K562 (cell line): ENCODE measurements around the gene DPAGT1. TPM values are rescaled to one million over a fixed set of nuclear protein-coding genes. Genes with fewer than 3 reads are reported as not detected.

Source experiments
- CC2D1A ChIP-seq: fragments of 450-650 bp; IDR thresholded peaks from 2 replicates; pipeline ENCODE4 v1.6.1; 2017; ENCODE audit warnings: mild to moderate bottlenecking
- CHD1 ChIP-seq: fragments of 200-600 bp; sonication (generic); IDR thresholded peaks from one replicate; pipeline ENCODE4 v1.6.1; 2012; ENCODE audit warnings: mild to moderate bottlenecking, moderate library complexity, low read length, inconsistent platforms
- ELF1 ChIP-seq: fragments of 200-800 bp; sonication (Bioruptor generic); IDR thresholded peaks from 2 replicates; pipeline ENCODE4 v1.6.1; 2016; ENCODE audit warnings: missing genetic modification characterization, missing compliant biosample characterization
- ERF ChIP-seq: fragments of 450-650 bp; formaldehyde crosslinking; IDR thresholded peaks from 2 replicates; pipeline ENCODE4 v1.4.0; 2020; ENCODE audit warnings: mild to moderate bottlenecking, mixed read lengths
- KDM5B ChIP-seq: fragments of 200-600 bp; sonication (generic); IDR thresholded peaks from 2 replicates; pipeline ENCODE4 v1.6.1; 2012; ENCODE audit warnings: low read depth, mild to moderate bottlenecking, moderate library complexity, low read length, control low read depth, inconsistent platforms; ENCODE audit not compliant: insufficient replicate concordance
- MYC ChIP-seq, 2 experiments: fragments of 250-450 bp in 1 of 2; sonication (Bioruptor Pico) in 1 of 2; IDR thresholded peaks; 2 replicates each; pipeline versions ENCODE4 v1.5.1 to v1.6.1; 2012 to 2021; ENCODE audit warnings: low read depth in 2 of 2, borderline replicate concordance in 1 of 2, improper control_type of control experiment in 1 of 2, low read length in 1 of 2, mild to moderate bottlenecking in 1 of 2, moderate library complexity in 1 of 2
- PRMT5 ChIP-seq: sonication (generic); formaldehyde crosslinking; IDR thresholded peaks from 2 replicates; pipeline ENCODE4 v1.5.0; 2020; ENCODE audit warnings: missing genetic modification reagents
- SETDB1 ChIP-seq: IDR thresholded peaks from one replicate; pipeline ENCODE4 v1.6.1; 2012; ENCODE audit warnings: low read length, control low read depth, inconsistent platforms
- SRSF1 ChIP-seq: fragments of 200-400 bp; formaldehyde crosslinking; IDR thresholded peaks from 2 replicates; pipeline ENCODE4 v1.6.1; 2017; ENCODE audit warnings: mild to moderate bottlenecking, low read depth, low read length, moderate library complexity
- SUPT5H ChIP-seq: fragments of 450-650 bp; IDR thresholded peaks from 2 replicates; pipeline ENCODE4 v1.6.1; 2016
- ZNF282 ChIP-seq: sonication (generic); formaldehyde crosslinking; IDR thresholded peaks from 2 replicates; pipeline ENCODE4 v1.8.1; 2023; ENCODE audit warnings: missing genetic modification reagents
- ZNF3 ChIP-seq: fragments of 250-450 bp; sonication (Bioruptor Pico); IDR thresholded peaks from 2 replicates; pipeline ENCODE4 v1.5.0; 2021; ENCODE audit warnings: mild to moderate bottlenecking, moderate library complexity
- polyA plus RNA-seq, 8 experiments: library from polyadenylated mRNA; depleted of rRNA in 4 of 8; stranded (reverse) in 5 of 8; unstranded in 3 of 8; fragments of >200 nt; fragmentation: Nextera tagmentation in 2 of 8; fragmentation: Illumina TruSeq in 1 of 8; extraction: Ambion mirVana in 2 of 8; extraction: Trizol in 1 of 8; gene quantifications; 2 replicates each; pipeline versions ENCODE4 v1.2.1 to v1.2.3, GENCODE V29; 2011 to 2014; ENCODE audit warnings: inconsistent platforms in 1 of 8, missing spikeins in 1 of 8
- total RNA-seq, 7 experiments: library from RNA; depleted of rRNA in 6 of 7; stranded (reverse); fragments of >200 nt in 6 of 7; fragmentation: Illumina TruSeq in 2 of 7; extraction: Trizol in 2 of 7; gene quantifications; 2 replicates each; pipeline versions ENCODE4 v1.2.1 to v1.2.3, GENCODE V29; 2011 to 2021; ENCODE audit warnings: low replicate concordance in 1 of 7
- TF ChIP-seq, protein P1 (sequence below): sonication (generic); formaldehyde crosslinking; IDR thresholded peaks from 2 replicates; pipeline ENCODE4 v1.8.0; 2022; ENCODE audit warnings: mild to moderate bottlenecking, missing genetic modification reagents
- TF ChIP-seq, protein P2 (sequence below): IDR thresholded peaks from 2 replicates; pipeline ENCODE4 v1.6.1; 2012; ENCODE audit warnings: low read depth, low read length, improper control_type of control experiment, borderline replicate concordance
- TF ChIP-seq, protein P3 (sequence below): fragments of 450-650 bp; formaldehyde crosslinking; conservative IDR thresholded peaks from 2 replicates; pipeline ENCODE4 v1.4.0; 2022; ENCODE audit warnings: mild to moderate bottlenecking, missing genetic modification characterization
- TF ChIP-seq, protein P4 (sequence below), 2 experiments: fragments of 450-650 bp; conservative IDR thresholded peaks; 2 replicates each; pipeline ENCODE4 v1.6.1; 2017; ENCODE audit warnings: mild to moderate bottlenecking in 2 of 2, moderate library complexity in 2 of 2
- TF ChIP-seq, protein P5 (sequence below): sonication (generic); formaldehyde crosslinking; IDR thresholded peaks from 2 replicates; pipeline ENCODE4 v1.8.0; 2022; ENCODE audit warnings: mild to moderate bottlenecking, missing genetic modification reagents
- TF ChIP-seq, protein P6 (sequence below): fragments of 200-800 bp; sonication (Bioruptor generic); IDR thresholded peaks from 2 replicates; pipeline ENCODE4 v1.6.1; 2017; ENCODE audit warnings: missing genetic modification characterization, missing compliant biosample characterization

The DPAGT1 gene
- total and polyA plus RNA-seq, 9 of the 15 experiments (the other 6 are each of a cell fraction or from before 2014, with no cell fraction given), result 29.9 to 135 (median 85.0) TPM

DNA sequence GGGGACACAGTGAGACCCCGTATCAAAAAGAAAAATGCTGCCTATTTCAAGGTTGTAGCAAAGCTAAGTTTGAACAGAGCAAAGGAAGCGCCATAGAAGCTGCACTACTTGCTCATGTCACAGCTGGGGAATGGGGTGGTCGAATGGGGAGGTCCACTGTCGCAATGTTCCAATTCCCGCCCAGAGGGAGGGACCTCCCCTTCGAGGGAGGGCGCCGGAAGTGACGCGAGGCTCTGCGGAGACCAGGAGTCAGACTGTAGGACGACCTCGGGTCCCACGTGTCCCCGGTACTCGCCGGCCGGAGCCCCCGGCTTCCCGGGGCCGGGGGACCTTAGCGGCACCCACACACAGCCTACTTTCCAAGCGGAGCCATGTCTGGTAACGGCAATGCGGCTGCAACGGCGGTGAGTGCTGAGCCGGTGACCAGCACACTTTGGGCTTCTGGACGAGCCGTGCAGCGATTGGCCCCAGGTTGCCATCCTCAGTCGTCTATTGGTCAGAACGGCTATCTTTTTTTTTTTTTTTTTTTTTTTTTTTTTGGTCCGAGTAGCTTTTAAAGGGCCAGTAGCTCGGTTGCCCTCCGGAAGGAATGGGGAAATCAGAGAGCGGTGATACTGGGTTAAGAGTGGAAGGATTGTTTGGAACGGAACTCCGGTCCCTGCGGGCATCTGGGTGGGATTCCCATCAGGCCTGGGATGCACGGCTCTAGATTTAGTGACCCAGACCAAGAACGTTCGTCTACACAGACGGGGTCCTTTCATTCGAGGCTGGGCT lies 16.8 kb downstream of the DPAGT1 start, which contains the start of gene HMBS (continued):
- TF ChIP-seq PRMT5 (CRISPR knock-in tag) (no peak), MYC (IDR thresholded peaks at IDR 0.05; ENCODE audit: low read depth, low read length) (peak; percentile 95), MYC (CRISPR knock-in tag; IDR thresholded peaks at IDR 0.05; ENCODE audit: borderline replicate concordance, low read depth) (peak; percentile 59), ERF (CRISPR knock-in tag) (peak; percentile 39; the same call in 1 of the 2 replicates), ZNF3 (CRISPR knock-in tag) (no peak), KDM5B (peak; percentile 71), SRSF1 (no peak), ELF1 (tag) (peak; percentile 56; the same call in 1 of the 2 replicates), ZNF282 (CRISPR knock-in tag) (no peak), CC2D1A (0 out of 2 replicates have a peak, but pooled peaks have one; percentile 4), SUPT5H (peak; percentile 92), CHD1 (peak; percentile 33), SETDB1 (no peak)
- TF ChIP-seq, protein P1, sequence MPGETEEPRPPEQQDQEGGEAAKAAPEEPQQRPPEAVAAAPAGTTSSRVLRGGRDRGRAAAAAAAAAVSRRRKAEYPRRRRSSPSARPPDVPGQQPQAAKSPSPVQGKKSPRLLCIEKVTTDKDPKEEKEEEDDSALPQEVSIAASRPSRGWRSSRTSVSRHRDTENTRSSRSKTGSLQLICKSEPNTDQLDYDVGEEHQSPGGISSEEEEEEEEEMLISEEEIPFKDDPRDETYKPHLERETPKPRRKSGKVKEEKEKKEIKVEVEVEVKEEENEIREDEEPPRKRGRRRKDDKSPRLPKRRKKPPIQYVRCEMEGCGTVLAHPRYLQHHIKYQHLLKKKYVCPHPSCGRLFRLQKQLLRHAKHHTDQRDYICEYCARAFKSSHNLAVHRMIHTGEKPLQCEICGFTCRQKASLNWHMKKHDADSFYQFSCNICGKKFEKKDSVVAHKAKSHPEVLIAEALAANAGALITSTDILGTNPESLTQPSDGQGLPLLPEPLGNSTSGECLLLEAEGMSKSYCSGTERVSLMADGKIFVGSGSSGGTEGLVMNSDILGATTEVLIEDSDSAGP (CRISPR knock-in tag), result peak; percentile 90
- TF ChIP-seq, protein P2, sequence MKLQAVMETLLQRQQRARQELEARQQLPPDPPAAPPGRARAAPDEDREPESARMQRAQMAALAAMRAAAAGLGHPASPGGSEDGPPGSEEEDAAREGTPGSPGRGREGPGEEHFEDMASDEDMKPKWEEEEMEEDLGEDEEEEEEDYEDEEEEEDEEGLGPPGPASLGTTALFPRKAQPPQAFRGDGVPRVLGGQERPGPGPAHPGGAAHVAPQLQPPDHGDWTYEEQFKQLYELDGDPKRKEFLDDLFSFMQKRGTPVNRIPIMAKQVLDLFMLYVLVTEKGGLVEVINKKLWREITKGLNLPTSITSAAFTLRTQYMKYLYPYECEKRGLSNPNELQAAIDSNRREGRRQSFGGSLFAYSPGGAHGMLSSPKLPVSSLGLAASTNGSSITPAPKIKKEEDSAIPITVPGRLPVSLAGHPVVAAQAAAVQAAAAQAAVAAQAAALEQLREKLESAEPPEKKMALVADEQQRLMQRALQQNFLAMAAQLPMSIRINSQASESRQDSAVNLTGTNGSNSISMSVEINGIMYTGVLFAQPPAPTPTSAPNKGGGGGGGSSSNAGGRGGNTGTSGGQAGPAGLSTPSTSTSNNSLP, result peak; percentile 45; the same call in 1 of the 2 replicates
- TF ChIP-seq, protein P3, sequence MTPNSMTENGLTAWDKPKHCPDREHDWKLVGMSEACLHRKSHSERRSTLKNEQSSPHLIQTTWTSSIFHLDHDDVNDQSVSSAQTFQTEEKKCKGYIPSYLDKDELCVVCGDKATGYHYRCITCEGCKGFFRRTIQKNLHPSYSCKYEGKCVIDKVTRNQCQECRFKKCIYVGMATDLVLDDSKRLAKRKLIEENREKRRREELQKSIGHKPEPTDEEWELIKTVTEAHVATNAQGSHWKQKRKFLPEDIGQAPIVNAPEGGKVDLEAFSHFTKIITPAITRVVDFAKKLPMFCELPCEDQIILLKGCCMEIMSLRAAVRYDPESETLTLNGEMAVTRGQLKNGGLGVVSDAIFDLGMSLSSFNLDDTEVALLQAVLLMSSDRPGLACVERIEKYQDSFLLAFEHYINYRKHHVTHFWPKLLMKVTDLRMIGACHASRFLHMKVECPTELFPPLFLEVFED, result no peak
- TF ChIP-seq, protein P4, sequence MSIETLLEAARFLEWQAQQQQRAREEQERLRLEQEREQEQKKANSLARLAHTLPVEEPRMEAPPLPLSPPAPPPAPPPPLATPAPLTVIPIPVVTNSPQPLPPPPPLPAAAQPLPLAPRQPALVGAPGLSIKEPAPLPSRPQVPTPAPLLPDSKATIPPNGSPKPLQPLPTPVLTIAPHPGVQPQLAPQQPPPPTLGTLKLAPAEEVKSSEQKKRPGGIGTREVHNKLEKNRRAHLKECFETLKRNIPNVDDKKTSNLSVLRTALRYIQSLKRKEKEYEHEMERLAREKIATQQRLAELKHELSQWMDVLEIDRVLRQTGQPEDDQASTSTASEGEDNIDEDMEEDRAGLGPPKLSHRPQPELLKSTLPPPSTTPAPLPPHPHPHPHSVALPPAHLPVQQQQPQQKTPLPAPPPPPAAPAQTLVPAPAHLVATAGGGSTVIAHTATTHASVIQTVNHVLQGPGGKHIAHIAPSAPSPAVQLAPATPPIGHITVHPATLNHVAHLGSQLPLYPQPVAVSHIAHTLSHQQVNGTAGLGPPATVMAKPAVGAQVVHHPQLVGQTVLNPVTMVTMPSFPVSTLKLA (conservative IDR thresholded peaks at IDR 0.05), result peak; percentile 94 to 97
- TF ChIP-seq, protein P5, sequence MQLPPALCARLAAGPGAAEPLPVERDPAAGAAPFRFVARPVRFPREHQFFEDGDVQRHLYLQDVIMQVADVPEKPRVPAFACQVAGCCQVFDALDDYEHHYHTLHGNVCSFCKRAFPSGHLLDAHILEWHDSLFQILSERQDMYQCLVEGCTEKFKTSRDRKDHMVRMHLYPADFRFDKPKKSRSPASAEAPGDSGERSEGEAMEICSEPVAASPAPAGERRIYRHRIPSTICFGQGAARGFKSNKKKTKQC, result peak; percentile 14; the same call in 1 of the 2 replicates
- TF ChIP-seq, protein P6, sequence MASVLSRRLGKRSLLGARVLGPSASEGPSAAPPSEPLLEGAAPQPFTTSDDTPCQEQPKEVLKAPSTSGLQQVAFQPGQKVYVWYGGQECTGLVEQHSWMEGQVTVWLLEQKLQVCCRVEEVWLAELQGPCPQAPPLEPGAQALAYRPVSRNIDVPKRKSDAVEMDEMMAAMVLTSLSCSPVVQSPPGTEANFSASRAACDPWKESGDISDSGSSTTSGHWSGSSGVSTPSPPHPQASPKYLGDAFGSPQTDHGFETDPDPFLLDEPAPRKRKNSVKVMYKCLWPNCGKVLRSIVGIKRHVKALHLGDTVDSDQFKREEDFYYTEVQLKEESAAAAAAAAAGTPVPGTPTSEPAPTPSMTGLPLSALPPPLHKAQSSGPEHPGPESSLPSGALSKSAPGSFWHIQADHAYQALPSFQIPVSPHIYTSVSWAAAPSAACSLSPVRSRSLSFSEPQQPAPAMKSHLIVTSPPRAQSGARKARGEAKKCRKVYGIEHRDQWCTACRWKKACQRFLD, result 0 out of 2 replicates have a peak, but pooled peaks have one; percentile 52
